ENCODE data around the gene UFL1. TPM values are rescaled to one million over a fixed set of nuclear protein-coding genes. Genes with fewer than 3 reads are reported as not detected.

Gene UFL1
- polyA plus RNA-seq, 1 of the 3 experiments (the other 2 are of a cell fraction) = 3.1 TPM

GRCh38 chr6:96521306-96521643 is 331 bp upstream of the UFL1 start:
- H3K36me3 ChIP-seq (replicated peaks in 1 of 2; ENCODE audit: control insufficient read depth in 1 of 2, insufficient read depth in 2 of 2, low read length in 1 of 2) = peaks cover 23 to 25% of the 10 kb centered on the region in 2 experiments
- peak overlapping the region; percentile 93 for H3K9ac ChIP-seq
- DNase-seq = no peak
- H3F3A ChIP-seq (replicated peaks; ENCODE audit: insufficient read depth) = no peaks in the 10 kb centered on the region
- CTCF ChIA-PET = interaction anchor here (0.6 kb wide), 1 partner anchor 489 kb away, joined by 3 read pairs; no protein-coding TSS in a partner anchor
- H3K4me2 ChIP-seq = peak overlapping the region; percentile 71
- H3K4me1 ChIP-seq (ENCODE audit: control insufficient read depth in 1 of 2, insufficient read depth in 2 of 2, low read depth in 1 of 2, low read length in 1 of 2) = peaks cover 11 to 13% of the 10 kb centered on the region in 2 experiments; a peak in 3 of 4 replicates
- no peaks in the 10 kb centered on the region for H3K9me2 ChIP-seq
- TF ChIP-seq RXRA (IDR thresholded peaks at IDR 0.05; ENCODE audit: borderline replicate concordance, low read depth) (no peak), GATA2 (CRISPR knock-in tag; IDR thresholded peaks at IDR 0.05) (no peak), JUND (IDR thresholded peaks at IDR 0.05) (no peak), RAD21 (IDR thresholded peaks at IDR 0.05; ENCODE audit: low read length) (no peak), CHD2 (IDR thresholded peaks at IDR 0.05; ENCODE audit: low read length, partially characterized antibody) (no peak), RFX5 (IDR thresholded peaks at IDR 0.05; ENCODE audit: low read length) (no peak), TCF12 (IDR thresholded peaks at IDR 0.05) (no peak), ELF1 (IDR thresholded peaks at IDR 0.05) (no peak), FOXJ3 (CRISPR knock-in tag; IDR thresholded peaks at IDR 0.05) (no peak)
- TF ChIP-seq, protein P1, sequence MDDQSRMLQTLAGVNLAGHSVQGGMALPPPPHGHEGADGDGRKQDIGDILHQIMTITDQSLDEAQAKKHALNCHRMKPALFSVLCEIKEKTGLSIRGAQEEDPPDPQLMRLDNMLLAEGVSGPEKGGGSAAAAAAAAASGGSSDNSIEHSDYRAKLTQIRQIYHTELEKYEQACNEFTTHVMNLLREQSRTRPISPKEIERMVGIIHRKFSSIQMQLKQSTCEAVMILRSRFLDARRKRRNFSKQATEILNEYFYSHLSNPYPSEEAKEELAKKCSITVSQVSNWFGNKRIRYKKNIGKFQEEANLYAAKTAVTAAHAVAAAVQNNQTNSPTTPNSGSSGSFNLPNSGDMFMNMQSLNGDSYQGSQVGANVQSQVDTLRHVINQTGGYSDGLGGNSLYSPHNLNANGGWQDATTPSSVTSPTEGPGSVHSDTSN (IDR thresholded peaks at IDR 0.05) = no peak
- H3K79me2 ChIP-seq (ENCODE audit: insufficient read depth) = peaks cover 31% of the 10 kb centered on the region
- 1% methylated on average over 8 of the region's 8 CpGs for WGBS (ENCODE audit: low lambda C conversion rate)
- POLR2A ChIA-PET = no interaction called here
- peak overlapping the region; percentile 88 to 94 for H3K4me3 ChIP-seq (ENCODE audit: low read depth in 2 of 2, low read length in 1 of 2)
- no peaks in the 10 kb centered on the region for H3K9me3 ChIP-seq
- no peaks in the 10 kb centered on the region for H3K27me3 ChIP-seq (ENCODE audit: insufficient read depth)
- H4K20me1 ChIP-seq (ENCODE audit: insufficient read depth) = no peaks in the 10 kb centered on the region
- H3K27ac ChIP-seq (ENCODE audit: low read depth in 2 of 2, low read length in 1 of 2) = peak overlapping the region; percentile 91 to 94
- peak overlapping the region; percentile 95 for H2AFZ ChIP-seq (ENCODE audit: low read depth)

DNA sequence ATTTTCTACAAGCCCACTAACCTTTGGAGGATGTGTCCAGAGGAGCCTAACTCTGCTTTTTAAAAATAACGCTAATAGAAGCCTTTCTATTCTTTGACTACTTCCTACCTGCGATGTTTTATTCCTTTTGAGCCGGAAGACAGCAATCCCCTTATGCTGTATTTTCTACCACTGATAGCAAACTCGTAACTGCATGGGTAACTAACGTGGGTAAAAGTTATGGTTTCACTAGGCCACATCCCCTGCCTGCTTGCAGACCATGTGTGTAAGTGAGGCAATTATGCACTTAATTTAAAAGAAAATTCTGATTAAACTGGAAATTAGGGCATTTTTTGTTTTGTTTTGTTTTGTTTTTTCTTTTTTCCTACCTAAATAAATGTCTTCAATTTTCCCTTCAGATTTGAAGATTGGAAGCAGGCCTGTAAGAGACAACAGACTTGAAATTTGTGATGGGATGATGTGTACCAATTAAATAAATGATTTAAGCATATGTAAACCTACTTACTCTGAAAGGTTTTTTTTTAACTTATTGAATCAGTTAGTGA is 931 bp downstream of the UFL1 start:
- H3K9me2 ChIP-seq = no peaks in the 10 kb centered on the region
- CTCF ChIA-PET = no interaction called here
- 2% methylated on average over 5 of the region's 5 CpGs for WGBS (ENCODE audit: low lambda C conversion rate)

More for the DNA sequence above, 931 bp downstream of the UFL1 start:
- Histone ChIP-seq H3K27me3 (ENCODE audit: insufficient read depth) (no peaks in the 10 kb centered on the region), H3K36me3 (replicated peaks in 1 of 2; ENCODE audit: control insufficient read depth in 1 of 2, insufficient read depth in 2 of 2, low read length in 1 of 2) (peaks cover 35 to 37% of the 10 kb centered on the region in 2 experiments), H3K9me3 (no peaks in the 10 kb centered on the region), H3K4me1 (ENCODE audit: control insufficient read depth in 1 of 2, insufficient read depth in 2 of 2, low read depth in 1 of 2, low read length in 1 of 2) (peaks cover 11 to 13% of the 10 kb centered on the region in 2 experiments; a peak in 3 of 4 replicates), H3K9ac (peak overlapping the region; percentile 93), H3K4me3 (ENCODE audit: low read depth in 2 of 2, low read length in 1 of 2) (peak overlapping the region; percentile 88 to 94), H2AFZ (ENCODE audit: low read depth) (peak overlapping the region; percentile 95), H4K20me1 (ENCODE audit: insufficient read depth) (no peaks in the 10 kb centered on the region), H3K4me2 (peak overlapping the region; percentile 71), H3F3A (replicated peaks; ENCODE audit: insufficient read depth) (no peaks in the 10 kb centered on the region), H3K27ac (ENCODE audit: low read depth in 2 of 2, low read length in 1 of 2) (peak overlapping the region; percentile 91 to 94), H3K79me2 (ENCODE audit: insufficient read depth) (peaks cover 31% of the 10 kb centered on the region)
- POLR2A ChIA-PET = interaction anchor here (0.6 kb wide), 1 partner anchor 953 kb away, joined by 3 read pairs; no protein-coding TSS in a partner anchor
- peak; percentile 7 for DNase-seq
- TF ChIP-seq MXI1 (IDR thresholded peaks at IDR 0.05; ENCODE audit: low read depth, low read length) (peak; percentile 29; the same call in 1 of the 2 replicates), NRF1 (IDR thresholded peaks at IDR 0.05; ENCODE audit: low read depth, low read length) (no peak), EZH2phosphoT487 (IDR thresholded peaks at IDR 0.05; ENCODE audit: borderline replicate concordance, low read depth) (no peak), FOXJ3 (CRISPR knock-in tag; IDR thresholded peaks at IDR 0.05) (no peak), MEF2A (IDR thresholded peaks at IDR 0.05; ENCODE audit: borderline replicate concordance, low read depth) (no peak), NFIC (IDR thresholded peaks at IDR 0.05; ENCODE audit: borderline replicate concordance) (no peak), RCOR1 (IDR thresholded peaks at IDR 0.05; ENCODE audit: low read length) (no peak), GABPA (IDR thresholded peaks at IDR 0.05; ENCODE audit: low read depth) (no peak), JUND (IDR thresholded peaks at IDR 0.05) (no peak), RFX5 (IDR thresholded peaks at IDR 0.05; ENCODE audit: low read length) (no peak), EP300 (IDR thresholded peaks at IDR 0.05; ENCODE audit: borderline replicate concordance in 1 of 2, low read depth in 1 of 2, low read length in 1 of 2) (0 out of 4 replicates have a peak, but pooled peaks of 1 of the 2 experiments have one; percentile 1)
- TF ChIP-seq, protein P2, sequence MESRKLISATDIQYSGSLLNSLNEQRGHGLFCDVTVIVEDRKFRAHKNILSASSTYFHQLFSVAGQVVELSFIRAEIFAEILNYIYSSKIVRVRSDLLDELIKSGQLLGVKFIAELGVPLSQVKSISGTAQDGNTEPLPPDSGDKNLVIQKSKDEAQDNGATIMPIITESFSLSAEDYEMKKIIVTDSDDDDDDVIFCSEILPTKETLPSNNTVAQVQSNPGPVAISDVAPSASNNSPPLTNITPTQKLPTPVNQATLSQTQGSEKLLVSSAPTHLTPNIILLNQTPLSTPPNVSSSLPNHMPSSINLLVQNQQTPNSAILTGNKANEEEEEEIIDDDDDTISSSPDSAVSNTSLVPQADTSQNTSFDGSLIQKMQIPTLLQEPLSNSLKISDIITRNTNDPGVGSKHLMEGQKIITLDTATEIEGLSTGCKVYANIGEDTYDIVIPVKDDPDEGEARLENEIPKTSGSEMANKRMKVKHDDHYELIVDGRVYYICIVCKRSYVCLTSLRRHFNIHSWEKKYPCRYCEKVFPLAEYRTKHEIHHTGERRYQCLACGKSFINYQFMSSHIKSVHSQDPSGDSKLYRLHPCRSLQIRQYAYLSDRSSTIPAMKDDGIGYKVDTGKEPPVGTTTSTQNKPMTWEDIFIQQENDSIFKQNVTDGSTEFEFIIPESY (IDR thresholded peaks at IDR 0.05; ENCODE audit: borderline replicate concordance, low read depth) = no peak
- TF ChIP-seq, protein P1 (IDR thresholded peaks at IDR 0.05) = no peak

Data from SK-N-SH (cell line).